C4-2B (cell line): ENCODE results near the gene GRID1.

ENCODE experiments used
- H3K27ac ChIP-seq: fragments of 450-650 bp; 2 replicates; pipeline ENCODE4 v1.5.1; 2017
- CTCF ChIP-seq: fragments of 450-650 bp; conservative IDR thresholded peaks from 2 replicates; pipeline ENCODE4 v1.5.1; 2017; ENCODE audit warnings: mild to moderate bottlenecking
- ZFX ChIP-seq: fragments of 450-650 bp; IDR thresholded peaks from 2 replicates; pipeline ENCODE4 v1.6.1; 2017

GRID1 gene

GRCh38 chr10:86190291-86190690 lies 176.3 kb downstream of the GRID1 start:
- H3K27ac ChIP-seq, result no peak overlapping the region
- TF ChIP-seq ZFX (no peak), CTCF (no peak)

- H3K27ac ChIP-seq, result no peak overlapping the region
- TF ChIP-seq CTCF (no peak), ZFX (no peak)
Measured at GRCh38 chr10:86189891-86190290, 176.7 kb downstream of the GRID1 start.

- TF ChIP-seq ZFX, result no peak
- no peak for TF ChIP-seq CTCF
- H3K27ac ChIP-seq, result no peak overlapping the region
Measured at GRCh38 chr10:86188796-86189558, 177.6 kb downstream of the GRID1 start.

GRCh38 chr10:86188326-86188725 lies 178.3 kb downstream of the GRID1 start:
- TF ChIP-seq CTCF (no peak), ZFX (no peak)
- H3K27ac ChIP-seq, result no peak overlapping the region

- no peak overlapping the region for H3K27ac ChIP-seq
- TF ChIP-seq CTCF, result no peak
- TF ChIP-seq ZFX, result no peak
Measured at GRCh38 chr10:86187499-86188239, 178.9 kb downstream of the GRID1 start.

GRCh38 chr10:86186633-86187032 lies 180.0 kb downstream of the GRID1 start:
- H3K27ac ChIP-seq, result no peak overlapping the region
- no peak for TF ChIP-seq ZFX
- TF ChIP-seq CTCF, result no peak

GRCh38 chr10:86182595-86182994 lies 184.0 kb downstream of the GRID1 start:
- no peak overlapping the region for H3K27ac ChIP-seq
- TF ChIP-seq CTCF (no peak), ZFX (no peak)
